NCI-H82 (cell line): ENCODE measurements around the gene FHIT.

Experiments used
- DNase-seq: peaks from one replicate; lab custom pipeline; 2025; lab: John Stamatoyannopoulos, UW

The FHIT gene

DNA sequence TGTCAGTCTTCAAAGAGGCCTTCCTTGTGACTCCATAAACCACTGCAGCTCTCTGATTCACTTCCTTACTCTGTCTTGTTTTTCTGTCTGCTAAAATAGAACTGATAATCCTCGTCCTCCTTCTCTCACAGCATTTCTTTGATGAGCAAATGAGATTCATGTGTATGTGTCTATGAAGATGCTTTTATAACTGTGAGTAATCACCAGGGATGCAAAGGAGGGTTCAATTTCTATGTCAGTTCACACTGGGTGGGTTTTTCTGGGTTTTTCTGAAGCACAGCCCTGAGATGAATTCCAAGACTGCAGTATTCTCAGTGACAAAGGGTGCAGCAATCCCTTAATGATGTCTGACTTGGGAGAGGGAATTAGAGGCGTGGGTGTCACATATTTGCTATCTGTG is 1454.8 kb downstream of the FHIT start:
- no peak for DNase-seq

DNA sequence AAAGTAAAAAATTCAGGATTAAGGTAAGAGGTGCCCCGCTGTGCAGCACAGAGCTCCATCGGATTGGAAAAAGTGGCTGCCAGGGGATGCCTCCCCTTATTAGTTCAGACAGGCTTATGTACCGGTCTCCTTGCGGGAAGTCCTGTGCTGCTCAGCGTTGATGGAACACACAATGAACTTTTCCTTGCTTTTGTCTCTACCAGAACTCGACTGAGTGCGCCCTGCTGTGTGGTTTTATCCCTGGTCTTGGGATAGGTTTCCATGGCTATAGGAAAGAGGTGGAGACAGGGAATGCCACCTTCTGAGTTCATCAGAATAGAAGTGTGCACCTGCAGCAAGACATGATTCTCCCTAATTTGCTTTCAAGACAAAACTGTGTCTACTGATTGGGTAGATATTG is 1455.5 kb downstream of the FHIT start:
- DNase-seq = no peak

DNA sequence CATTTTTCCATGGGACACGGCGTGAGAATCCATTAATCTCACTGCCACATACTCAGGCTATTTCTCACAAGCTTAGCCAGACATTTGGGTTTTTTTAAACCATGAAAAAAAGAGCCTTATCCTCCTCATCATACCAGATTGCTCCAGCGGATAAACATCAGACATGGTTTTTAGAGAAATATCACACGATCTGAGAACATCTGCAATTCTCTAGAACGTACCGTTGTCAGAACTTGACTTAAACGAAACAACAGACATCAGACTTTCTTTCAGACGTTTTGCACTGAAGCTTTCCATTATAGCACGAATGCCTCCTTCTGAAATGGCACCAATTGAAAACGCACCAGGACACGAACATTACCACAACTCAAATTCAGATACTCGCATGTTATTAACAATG is 1457.3 kb downstream of the FHIT start:
- DNase-seq = no peak

DNA sequence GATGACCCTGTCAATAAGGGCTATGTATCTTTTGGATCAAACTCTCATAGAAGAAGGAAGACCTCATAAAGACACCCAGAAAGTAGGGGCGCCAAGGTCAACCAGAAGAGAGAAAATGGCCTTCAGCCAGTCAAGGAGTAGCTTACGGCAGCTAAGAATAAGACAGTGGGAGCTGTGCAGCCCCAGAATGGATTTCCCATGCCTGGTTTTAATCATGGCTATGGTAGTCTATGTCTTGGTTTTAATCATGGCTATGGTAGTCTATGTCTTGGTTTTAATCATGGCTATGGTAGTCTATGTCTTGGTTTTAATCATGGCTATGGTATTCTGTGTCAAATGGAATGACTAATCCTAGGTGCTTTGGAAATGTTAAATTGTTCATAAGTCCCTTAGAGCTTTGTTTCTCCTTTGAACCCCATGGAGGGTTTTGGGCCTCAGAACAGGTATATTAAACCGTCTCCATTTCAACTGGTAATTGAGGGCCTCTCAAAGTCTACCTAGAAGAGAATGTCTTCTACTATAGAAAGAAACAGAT is 1459.4 kb downstream of the FHIT start:
- DNase-seq = no peak

DNA sequence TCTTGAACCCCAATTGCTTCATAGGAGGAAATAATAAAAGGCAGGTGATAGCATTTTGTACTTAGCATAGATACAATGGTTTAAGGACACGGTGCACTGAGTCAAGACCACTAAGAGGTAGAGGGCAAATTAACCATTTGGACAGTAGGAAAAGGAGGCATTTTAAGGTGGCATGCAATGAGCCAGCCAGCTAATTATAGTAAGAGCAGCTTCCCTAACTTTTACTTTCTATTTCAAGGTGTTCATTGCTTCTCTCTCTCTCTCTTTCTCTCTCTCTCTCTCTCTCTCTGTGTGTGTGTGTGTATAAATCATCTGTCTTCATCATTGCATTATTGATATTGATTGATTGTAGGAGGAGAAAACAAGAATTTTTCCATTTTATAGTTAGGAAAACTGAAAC is 1461.0 kb downstream of the FHIT start:
- no peak for DNase-seq

DNA sequence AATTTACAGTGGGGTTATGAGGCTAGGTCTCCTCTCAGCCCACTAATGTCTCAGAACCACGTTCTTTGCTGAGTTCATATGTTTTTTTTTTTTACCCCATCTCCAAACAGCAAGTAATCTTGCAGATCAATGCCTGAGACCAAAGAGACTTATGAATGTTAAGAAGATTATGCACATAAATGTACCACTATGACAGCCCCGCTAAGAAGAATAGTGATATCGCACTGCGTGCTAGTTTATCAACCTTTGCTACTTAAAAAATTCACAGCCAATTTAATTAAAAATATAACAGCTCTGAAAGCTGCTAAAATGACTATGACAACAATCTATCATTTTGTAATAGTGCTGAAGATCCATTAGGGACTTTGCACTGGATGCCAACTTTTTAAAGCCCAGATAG is 1462.5 kb downstream of the FHIT start:
- no peak for DNase-seq

DNA sequence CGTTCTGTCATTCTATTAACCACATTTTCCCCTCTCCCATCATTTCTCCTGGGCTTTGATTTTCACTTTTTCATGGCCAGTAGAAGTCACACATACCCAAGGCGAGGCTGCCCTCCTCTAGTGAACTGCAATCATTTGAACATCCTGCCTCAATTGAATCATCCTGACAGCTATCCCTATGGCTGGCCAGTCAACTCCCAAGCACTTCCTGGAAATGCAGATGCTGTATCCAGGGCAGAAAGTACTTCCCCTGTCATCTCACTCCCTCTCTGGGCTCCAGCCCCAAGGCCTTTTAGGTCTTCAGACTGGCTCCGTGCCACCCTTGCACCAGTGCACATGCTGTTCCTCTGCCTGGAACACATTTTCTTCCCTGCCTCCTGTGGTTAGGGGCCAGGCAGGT is 1463.1 kb downstream of the FHIT start:
- DNase-seq = no peak

DNA sequence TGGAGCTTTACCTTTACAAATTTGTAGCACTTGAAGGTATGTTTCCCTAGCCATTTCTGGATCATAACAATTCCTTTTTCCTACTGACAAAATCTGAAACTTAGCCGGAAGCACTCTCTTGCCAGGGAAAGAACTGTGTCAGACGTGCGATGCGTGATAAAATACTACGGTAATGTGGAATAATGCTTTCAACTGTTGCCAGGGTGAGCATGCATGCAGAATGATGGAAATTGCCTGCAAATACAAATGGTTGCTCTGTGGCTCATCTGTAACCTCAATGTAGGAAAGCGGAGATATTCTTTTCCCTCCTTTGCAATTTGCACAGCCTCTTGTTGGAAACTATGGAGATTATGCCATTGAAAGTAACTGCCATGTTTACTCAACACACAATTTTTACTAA is 1464.9 kb downstream of the FHIT start:
- DNase-seq = no peak

DNA sequence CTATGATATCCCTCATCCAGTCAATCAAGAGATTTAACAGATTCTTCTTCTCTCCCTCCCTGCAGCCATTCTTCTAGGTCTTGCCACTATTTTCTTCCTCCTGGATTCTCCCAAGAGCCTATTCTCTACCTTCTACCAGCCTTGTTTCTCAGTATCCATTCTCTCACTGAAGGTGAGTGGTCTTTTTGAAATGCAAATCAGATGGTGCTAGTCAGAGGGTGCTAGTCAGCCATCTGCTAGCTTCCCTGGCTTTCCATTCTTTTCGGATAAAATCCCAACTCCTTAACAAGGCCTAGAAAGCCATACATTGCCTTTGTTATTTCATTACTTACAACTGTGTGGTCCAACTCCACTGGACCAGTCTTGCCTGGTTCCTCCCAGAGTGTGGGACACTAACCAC is 1467.1 kb downstream of the FHIT start:
- no peak for DNase-seq

DNA sequence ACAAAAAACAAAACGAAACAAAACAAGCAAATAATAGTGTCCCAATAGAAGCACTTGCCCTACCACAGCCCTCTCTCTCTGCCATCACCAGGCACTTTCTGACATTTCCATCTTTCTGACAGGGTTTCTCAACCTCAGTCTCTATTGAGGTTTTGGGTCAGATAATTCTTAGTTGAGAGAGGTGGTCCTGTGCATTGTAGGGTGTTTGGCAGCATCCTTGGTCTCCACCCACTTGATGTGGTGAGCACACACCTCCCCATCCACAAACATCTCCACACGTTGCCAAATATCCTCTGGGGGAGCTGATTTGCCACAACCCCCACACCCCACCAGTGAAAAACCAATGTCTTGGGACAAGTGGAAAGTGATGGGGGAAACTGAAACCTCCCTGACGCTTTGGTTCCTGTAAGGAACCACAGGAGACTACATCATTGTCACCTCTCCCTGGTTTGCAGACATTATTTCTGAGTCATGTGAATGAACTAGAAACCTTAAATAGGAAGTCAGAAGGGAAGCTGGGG is 1467.7 kb downstream of the FHIT start:
- DNase-seq = no peak

DNA sequence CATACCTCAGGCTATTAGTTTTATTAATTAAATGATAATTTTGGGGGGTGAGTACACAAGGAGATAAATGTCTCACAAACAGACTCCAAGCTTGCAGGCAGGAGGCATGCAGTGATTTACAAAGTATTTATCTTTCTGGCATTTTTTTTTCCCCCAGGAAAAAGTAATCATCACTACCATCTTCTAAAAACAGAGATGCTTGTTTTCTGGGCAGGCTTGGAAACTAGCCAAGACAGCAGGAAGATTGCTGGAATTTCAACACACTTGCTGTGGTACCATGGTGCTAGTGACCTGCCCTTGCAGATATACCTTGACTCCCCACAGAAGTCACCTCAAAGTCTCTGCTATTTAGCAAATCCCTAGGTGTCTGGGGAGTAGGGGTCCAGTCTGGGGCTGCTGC is 1468.6 kb downstream of the FHIT start:
- DNase-seq = no peak

DNA sequence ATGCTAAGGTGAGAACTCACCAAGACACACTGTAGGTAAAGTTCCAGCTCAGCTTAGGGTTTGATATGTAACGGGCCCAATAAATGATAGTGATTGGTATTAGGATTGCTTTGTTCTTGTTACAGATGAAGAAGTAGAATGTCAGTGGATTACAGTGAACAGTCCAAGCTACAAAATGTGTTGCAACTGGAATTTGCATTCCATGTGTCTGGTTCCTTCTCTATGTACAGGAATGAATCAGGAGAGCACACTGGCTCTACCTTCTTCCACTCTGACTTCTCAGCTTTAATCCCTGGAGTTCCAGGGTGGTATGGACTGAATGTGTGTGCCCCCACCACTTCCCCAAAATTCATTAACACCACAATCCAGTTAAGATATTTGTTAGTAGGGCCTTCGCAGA is 1471.0 kb downstream of the FHIT start:
- DNase-seq = peak; percentile 90

DNA sequence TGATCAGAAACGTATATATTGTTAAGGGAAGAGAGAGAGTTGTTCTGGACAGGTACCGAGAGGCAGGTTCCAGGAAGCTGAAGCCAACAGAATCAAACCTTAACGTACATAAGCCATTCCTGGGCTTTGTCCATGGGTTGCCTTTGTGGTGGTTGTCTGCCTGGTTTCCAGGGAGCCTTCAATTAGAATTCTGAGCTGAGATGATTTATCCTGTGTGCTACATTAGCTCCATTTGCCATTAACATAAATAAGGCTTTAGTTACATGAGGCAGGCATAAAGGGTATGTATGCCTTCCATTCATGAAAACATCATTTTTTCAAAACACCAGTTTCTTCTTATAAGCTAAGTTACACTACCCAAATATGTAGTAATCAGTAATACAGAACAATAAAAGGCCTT is 1472.0 kb downstream of the FHIT start:
- DNase-seq = no peak

DNA sequence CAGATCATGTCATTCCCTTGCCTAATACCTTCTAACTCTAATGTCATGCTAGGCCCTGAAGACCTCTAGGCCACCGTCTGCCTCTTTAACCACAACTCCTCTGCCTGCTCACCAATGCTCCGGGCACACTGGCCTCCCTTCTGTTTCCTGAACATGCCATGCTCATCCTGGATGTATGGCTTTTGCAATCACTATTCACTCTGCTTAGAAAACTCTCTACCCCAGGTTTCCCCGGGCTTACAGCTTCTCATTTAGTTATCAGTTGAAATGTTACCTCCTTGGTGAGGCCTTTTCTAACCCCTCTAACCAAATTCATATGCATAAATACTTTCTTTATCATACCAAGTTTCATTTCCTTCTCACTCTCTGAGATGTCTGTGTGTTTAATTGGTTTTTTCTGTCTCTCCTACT is 1473.6 kb downstream of the FHIT start:
- peak; percentile 56 for DNase-seq

DNA sequence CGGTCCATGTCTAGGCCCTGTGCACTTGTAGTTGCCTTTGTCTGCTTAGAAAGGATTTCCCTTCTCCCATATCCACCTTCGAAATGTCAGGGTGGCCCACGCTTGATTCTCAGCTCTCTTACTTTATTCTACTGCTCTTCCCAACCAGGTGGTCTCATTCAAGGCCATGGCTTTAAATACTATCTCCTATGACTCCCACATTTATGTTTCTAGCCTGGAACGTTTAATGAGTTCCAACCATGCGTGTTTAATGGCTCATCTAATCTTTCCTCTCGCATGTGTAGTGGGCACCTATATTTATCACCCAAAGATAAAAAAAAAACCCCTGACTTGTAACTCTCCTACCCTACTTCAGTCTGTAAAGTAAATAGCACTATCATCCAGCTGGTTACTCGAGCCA is 1474.2 kb downstream of the FHIT start:
- DNase-seq = no peak

DNA sequence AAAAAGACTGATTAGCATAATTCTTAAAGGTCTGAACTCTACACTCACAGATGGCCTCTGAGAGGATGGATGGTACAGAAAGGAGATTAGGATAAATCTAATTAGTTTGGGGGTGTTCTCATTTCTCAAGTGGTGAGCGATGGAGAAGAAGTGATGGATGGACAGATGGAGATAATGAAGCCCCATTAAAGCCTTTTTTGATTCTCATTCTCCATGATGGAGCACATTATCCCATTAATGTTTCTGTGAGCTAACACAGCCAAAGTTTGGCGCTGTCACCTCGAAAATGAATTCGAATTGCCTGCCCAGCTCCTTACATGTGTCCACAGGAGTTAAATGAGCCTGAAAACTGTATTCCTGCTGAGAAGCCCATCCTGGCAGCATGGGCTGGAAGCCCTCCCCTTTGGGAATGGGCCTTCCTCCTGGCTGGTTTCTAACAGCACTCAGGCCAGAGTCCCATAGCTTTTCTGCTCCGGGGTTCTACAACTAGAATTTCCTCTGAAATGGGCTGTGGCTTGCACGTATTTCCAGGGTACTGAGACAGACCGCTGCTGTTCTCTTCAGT is 1475.4 kb downstream of the FHIT start:
- peak; percentile 98 for DNase-seq

DNA sequence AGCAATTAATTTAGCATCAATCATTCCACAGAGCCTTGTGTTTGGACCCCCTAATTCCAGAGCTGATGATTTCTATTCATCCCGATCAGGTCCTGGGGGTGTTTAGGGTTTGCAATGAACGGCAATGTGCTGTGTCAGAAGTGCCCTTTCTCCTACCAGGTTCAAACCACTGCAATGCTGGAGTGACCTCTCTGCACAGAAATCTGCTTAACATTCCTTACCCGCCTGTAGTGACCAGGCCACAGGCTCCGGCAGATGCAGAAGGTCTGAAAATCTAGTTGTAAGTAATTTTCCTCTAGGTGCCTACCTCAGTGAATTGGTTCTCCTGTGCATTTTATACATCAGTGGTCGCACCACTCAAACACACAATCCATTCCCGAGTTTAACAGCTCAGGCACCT is 1476.1 kb downstream of the FHIT start:
- peak; percentile 64 for DNase-seq

DNA sequence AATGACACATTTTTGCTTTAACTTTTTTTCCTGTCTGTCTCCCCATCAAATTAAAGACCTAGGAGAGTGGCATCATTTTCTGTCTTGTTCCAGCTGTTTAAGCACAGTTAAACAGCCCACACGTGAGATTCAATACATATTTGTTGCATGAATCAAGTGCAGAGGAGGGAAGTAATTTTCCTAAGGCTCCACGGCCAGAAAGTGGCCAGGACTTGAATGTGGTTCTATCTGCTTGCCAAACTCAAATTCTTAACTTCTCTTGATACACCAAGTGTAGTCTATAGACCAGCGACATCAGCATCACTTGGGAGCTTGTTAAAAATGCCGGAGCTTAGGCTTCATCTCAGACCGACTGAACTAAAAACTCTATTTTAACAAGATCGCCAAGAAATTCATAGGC is 1476.6 kb downstream of the FHIT start:
- peak; percentile 59 for DNase-seq

DNA sequence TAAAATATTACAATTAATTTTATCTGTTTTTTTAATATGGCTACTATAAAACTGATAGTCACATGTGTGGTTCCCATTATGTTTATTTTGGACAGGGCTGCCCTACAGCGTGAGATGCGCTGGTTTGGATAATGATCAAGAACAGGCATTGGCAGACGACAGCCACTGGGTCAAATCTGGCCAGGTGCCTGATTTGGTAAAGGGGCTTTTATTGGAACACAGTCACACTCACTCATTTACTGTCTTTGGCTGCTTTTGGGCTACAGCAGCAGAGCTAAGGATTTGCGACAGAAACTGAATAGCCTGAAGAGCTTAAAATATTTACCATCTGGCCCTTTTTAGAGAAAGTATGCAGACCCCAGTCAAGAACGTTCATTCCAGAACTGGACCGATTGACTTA is 1477.3 kb downstream of the FHIT start:
- peak; percentile 78 for DNase-seq

DNA sequence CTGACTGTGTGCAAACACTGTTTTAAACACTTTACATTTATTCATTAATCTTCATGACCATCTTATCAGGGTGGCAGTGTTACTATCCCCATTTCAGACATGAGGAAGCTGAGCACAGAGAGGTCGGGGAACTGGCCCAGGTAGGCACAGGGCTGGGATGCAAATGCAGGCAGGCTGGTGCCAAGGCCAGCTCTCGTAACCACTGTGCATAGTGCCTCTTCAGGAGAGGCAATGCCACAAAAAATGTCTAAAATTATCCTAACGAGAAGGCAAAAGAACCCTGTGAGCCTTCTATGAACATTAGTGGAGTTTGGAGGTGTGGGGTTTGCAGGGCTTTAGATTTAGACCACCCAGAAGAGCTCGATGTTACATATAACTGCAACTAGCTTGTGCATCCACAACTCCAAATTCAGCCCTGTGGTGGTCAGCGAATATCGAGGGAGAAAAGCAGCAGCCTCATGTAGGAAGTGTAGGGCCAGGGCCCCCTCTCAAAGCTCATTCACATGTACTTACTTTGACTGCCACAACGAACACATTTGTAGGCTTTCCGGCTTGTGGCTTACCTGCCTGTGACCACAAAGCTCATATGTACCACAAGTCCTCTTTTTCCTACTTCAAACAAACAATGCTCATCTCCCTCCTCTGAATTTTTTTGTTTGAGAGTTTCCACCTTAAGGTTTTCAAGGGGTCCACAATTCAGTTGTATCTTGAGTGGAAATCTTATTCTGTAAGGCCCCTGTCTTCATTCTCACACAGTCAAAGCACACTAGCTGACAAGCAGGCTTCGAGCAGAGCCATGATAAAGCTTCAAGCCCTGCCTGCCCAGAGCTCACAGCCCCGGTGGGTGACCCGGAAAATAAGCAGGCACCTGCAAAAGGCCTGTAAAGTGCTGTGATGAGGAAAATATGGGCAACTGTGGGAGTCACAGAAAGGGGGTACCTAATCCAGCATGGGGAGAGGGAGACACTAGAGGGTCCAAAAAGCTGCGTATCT is 1478.5 kb downstream of the FHIT start:
- peak; percentile 32 for DNase-seq

DNA sequence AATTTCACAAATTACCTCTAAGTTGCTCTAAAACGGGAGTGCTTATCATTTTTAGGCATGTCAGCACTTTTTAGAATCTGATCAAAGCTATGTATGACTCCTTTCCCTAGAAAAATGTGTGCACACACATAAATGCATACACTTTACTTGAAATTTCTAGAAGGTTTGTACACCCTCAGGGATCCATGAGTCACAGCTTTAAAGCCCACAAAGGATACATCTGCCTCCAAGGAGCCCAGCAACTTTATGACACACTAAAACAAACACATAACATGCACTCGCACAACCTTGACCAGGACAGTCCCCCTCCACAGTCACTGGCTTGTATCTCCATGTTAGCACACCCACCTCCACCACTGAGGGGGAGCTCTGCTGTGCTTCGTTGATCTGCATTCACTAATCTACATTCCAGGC is 1479.5 kb downstream of the FHIT start:
- no peak for DNase-seq

DNA sequence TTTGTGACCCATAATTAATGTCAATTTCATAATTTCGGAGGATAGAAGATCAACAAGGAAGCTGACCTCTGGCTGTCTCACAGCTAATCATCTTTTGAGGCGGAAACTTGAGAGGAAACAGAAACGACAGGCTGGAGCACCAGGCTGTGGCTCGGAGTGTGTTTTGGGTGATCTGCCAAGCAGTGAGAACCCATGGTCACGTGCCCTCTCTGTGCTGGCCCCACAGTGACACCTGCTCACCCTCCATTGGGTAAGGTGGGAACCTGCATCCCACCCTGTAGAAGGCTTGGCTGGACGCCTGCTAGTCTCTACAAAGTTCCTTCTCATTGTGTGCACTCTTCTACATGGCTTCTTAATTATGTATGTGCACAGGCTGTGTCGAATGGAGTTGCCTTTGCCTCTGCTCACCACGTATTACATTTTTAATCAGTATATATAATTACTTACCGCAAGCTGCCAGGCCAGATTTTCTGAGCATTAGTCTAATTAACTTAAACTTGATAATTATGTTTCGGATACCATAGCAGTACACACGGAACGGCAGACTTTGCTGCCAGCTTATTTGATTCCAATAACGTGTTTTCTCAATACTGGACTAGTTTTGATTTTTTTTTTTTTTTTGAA is 1482.0 kb downstream of the FHIT start:
- DNase-seq = peak; percentile 88
